HL-60 (cell line): Measurements from ENCODE around the gene CSRNP3.

Experiments used
- CTCF ChIP-seq: IDR thresholded peaks from one replicate; pipeline ENCODE4 v1.5.1; 2011; ENCODE audit warnings: low read length, control low read depth, inconsistent platforms; ENCODE audit not compliant: insufficient read depth
- POLR2AphosphoS5 ChIP-seq: IDR thresholded peaks from 2 replicates; pipeline ENCODE4 v1.6.1; 2012; ENCODE audit warnings: low read depth
- REST ChIP-seq: IDR thresholded peaks from 2 replicates; pipeline ENCODE4 v1.6.1; 2012; ENCODE audit warnings: low read depth; ENCODE audit not compliant: insufficient replicate concordance

- TF ChIP-seq CTCF = no peak
- TF ChIP-seq POLR2AphosphoS5 = no peak
- TF ChIP-seq REST = no peak
Measured at GRCh38 chr2:165609672-165610071, 140.2 kb downstream of the CSRNP3 start.
